ENCODE results near the gene MCOLN3. TPM values are rescaled to one million over a fixed set of nuclear protein-coding genes. Genes with fewer than 3 reads are reported as not detected.

The MCOLN3 gene
- total RNA-seq, 3 donors from 2014 or later, result 2.9 to 13.6 (median 3.2) TPM

DNA sequence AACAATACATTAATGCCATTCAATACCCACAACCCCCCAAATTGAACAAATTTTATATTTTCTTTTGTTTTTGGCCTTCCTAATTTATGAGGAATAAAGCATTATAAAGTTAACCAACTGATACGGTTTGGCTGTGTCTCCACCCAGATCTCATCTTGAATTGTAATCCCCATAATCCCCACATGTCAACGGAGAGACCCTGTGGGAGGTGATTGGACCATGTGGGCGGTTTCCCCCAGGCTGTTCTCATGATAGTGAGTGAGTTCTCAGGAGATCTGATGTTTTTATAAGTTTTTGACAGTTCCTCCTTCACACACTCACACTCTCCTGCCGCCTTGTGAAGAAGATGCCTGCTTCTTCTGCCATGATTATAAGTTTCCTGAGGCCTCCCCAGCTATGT lies 6.4 kb upstream of the MCOLN3 start:
- intact Hi-C loops (cut with DNase I; ENCODE audit: low total_unique reads), result no loop called here
- H3K27ac ChIP-seq, result no peak overlapping the region
- no peak for DNase-seq (ENCODE audit: low spot score in 2 of 2)
- no peaks in the 10 kb centered on the region for H3K9me3 ChIP-seq
- no peak overlapping the region for H3K4me3 ChIP-seq
- no peaks in the 10 kb centered on the region for H3K27me3 ChIP-seq
- no peaks in the 10 kb centered on the region for H3K4me1 ChIP-seq
- H3K36me3 ChIP-seq, result no peaks in the 10 kb centered on the region
- no peak for TF ChIP-seq POLR2A (IDR thresholded peaks at IDR 0.05)
- TF ChIP-seq, protein P1, sequence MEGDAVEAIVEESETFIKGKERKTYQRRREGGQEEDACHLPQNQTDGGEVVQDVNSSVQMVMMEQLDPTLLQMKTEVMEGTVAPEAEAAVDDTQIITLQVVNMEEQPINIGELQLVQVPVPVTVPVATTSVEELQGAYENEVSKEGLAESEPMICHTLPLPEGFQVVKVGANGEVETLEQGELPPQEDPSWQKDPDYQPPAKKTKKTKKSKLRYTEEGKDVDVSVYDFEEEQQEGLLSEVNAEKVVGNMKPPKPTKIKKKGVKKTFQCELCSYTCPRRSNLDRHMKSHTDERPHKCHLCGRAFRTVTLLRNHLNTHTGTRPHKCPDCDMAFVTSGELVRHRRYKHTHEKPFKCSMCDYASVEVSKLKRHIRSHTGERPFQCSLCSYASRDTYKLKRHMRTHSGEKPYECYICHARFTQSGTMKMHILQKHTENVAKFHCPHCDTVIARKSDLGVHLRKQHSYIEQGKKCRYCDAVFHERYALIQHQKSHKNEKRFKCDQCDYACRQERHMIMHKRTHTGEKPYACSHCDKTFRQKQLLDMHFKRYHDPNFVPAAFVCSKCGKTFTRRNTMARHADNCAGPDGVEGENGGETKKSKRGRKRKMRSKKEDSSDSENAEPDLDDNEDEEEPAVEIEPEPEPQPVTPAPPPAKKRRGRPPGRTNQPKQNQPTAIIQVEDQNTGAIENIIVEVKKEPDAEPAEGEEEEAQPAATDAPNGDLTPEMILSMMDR (IDR thresholded peaks at IDR 0.05), result no peak
- no peak for TF ChIP-seq POLR2AphosphoS5 (IDR thresholded peaks at IDR 0.05)

- TF ChIP-seq POLR2A (IDR thresholded peaks at IDR 0.05) (no peak), POLR2AphosphoS5 (IDR thresholded peaks at IDR 0.05) (no peak)
- TF ChIP-seq, protein P1 (IDR thresholded peaks at IDR 0.05), result no peak
- peaks cover 0 to 9% of the 10 kb centered on the region in 2 donors for H3K27me3 ChIP-seq
These were observed 1.5 kb upstream of the MCOLN3 start for GRCh38 chr1:85049735-85050166.

GRCh38 chr1:85047472-85048295 lies 616 bp downstream of the MCOLN3 start:
- Histone ChIP-seq H3K9me3 (no peaks in the 10 kb centered on the region), H3K27me3 (peaks cover 0 to 9% of the 10 kb centered on the region in 2 donors), H3K27ac (no peak overlapping the region), H3K4me1 (no peaks in the 10 kb centered on the region), H3K4me3 (peak overlapping the region; percentile 63 to 78 (median 66)), H3K36me3 (no peaks in the 10 kb centered on the region)
- intact Hi-C loops (cut with DNase I; ENCODE audit: low total_unique reads), result no loop called here
- TF ChIP-seq, protein P1 (IDR thresholded peaks at IDR 0.05), result no peak
- no peak for DNase-seq (ENCODE audit: low spot score in 2 of 2)

More at GRCh38 chr1:85049735-85050166, 1.5 kb upstream of the MCOLN3 start:
- no peak for DNase-seq (ENCODE audit: low spot score in 2 of 2)
- H3K4me1 ChIP-seq, result no peaks in the 10 kb centered on the region
- no peak overlapping the region for H3K27ac ChIP-seq
- H3K9me3 ChIP-seq, result no peaks in the 10 kb centered on the region
- intact Hi-C loops (cut with DNase I; ENCODE audit: low total_unique reads), result no loop called here
- H3K36me3 ChIP-seq, result no peaks in the 10 kb centered on the region
- no peak overlapping the region for H3K4me3 ChIP-seq

- Histone ChIP-seq H3K9me3 (no peaks in the 10 kb centered on the region), H3K4me1 (no peaks in the 10 kb centered on the region), H3K27ac (no peak overlapping the region), H3K36me3 (no peaks in the 10 kb centered on the region), H3K27me3 (peaks cover 0 to 9% of the 10 kb centered on the region in 2 donors), H3K4me3 (peak overlapping the region in 2 of 3 donors; percentile 66 to 78)
- intact Hi-C loops (cut with DNase I; ENCODE audit: low total_unique reads), result no loop called here
- no peak for TF ChIP-seq POLR2A (IDR thresholded peaks at IDR 0.05)
- TF ChIP-seq POLR2AphosphoS5 (IDR thresholded peaks at IDR 0.05), result no peak
- TF ChIP-seq, protein P1 (IDR thresholded peaks at IDR 0.05), result no peak
- no peak for DNase-seq (ENCODE audit: low spot score in 2 of 2)
These were observed 1.2 kb downstream of the MCOLN3 start for GRCh38 chr1:85047144-85047471.

- no peaks in the 10 kb centered on the region for H3K36me3 ChIP-seq
- H3K9me3 ChIP-seq, result no peaks in the 10 kb centered on the region
- intact Hi-C loops (cut with DNase I; ENCODE audit: low total_unique reads), result no loop called here
- H3K4me3 ChIP-seq, result no peak overlapping the region
- no peaks in the 10 kb centered on the region for H3K27me3 ChIP-seq
- H3K27ac ChIP-seq, result no peak overlapping the region
- no peak for DNase-seq (ENCODE audit: low spot score in 2 of 2)
- no peaks in the 10 kb centered on the region for H3K4me1 ChIP-seq
- TF ChIP-seq POLR2AphosphoS5 (IDR thresholded peaks at IDR 0.05), result no peak
- TF ChIP-seq POLR2A (IDR thresholded peaks at IDR 0.05), result no peak
- TF ChIP-seq, protein P1 (IDR thresholded peaks at IDR 0.05), result no peak
These were observed 5.9 kb downstream of the MCOLN3 start for GRCh38 chr1:85042413-85042812.

Data from breast epithelium (tissue), 4 donors.